ENCODE data around the gene GCNA. TPM values are rescaled to one million over a fixed set of nuclear protein-coding genes. Genes with fewer than 3 reads are reported as not detected.

GCNA gene
- total and polyA plus RNA-seq, 2 experiments from 2014 or later, result 0.38 to 5.2 TPM

DNA sequence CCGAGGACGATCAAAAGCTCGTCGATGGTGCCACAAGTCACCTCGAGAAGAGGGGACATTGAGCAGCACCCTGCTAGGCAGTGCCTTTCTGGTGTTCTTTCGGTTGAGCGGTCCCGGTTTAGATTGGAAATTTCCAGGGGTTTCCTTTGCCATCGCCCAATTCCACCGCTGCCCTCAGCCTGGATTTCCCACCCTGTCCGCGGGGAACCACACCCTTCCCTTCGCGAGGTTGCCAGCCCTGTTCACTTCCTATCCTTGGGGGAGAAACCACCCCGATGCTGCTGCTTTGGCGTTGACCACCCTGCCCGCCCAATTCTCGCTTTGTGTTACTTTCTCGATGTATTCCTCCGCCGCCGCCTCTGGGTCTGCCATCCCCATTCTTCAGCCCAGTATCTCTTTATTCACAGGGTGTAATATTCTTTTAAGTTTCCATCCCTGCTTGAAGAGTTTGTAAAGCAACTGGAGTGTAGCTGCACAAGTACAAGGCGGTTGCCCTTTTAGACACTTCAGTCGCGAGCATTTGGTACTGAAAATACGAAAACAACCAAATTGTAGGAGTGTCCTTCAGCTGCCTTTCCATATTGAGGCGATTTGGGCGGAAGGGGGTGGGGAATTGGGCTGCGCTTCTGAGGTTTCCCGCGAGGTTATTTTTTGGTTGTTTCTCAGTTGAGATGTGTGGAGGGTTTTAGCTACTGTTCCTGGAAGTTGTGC lies 44.2 kb upstream of the GCNA start:
- Histone ChIP-seq H3K9me3 (ENCODE audit: low read depth) (no peaks in the 10 kb centered on the region), H3K36me3 (peaks cover 3% of the 10 kb centered on the region), H3K27me3 (no peaks in the 10 kb centered on the region), H3K4me1 (ENCODE audit: low read depth) (peaks cover 4% of the 10 kb centered on the region), H3K4me3 (peak overlapping the region; percentile 65), H3K27ac (peak overlapping the region; percentile 56)
- TF ChIP-seq, protein P1, sequence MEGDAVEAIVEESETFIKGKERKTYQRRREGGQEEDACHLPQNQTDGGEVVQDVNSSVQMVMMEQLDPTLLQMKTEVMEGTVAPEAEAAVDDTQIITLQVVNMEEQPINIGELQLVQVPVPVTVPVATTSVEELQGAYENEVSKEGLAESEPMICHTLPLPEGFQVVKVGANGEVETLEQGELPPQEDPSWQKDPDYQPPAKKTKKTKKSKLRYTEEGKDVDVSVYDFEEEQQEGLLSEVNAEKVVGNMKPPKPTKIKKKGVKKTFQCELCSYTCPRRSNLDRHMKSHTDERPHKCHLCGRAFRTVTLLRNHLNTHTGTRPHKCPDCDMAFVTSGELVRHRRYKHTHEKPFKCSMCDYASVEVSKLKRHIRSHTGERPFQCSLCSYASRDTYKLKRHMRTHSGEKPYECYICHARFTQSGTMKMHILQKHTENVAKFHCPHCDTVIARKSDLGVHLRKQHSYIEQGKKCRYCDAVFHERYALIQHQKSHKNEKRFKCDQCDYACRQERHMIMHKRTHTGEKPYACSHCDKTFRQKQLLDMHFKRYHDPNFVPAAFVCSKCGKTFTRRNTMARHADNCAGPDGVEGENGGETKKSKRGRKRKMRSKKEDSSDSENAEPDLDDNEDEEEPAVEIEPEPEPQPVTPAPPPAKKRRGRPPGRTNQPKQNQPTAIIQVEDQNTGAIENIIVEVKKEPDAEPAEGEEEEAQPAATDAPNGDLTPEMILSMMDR (IDR thresholded peaks at IDR 0.05; ENCODE audit: low read depth, low read length), result no peak
- peak; percentile 59 to 63 for DNase-seq (ENCODE audit: low read depth in 1 of 2, low spot score in 1 of 2)

DNA sequence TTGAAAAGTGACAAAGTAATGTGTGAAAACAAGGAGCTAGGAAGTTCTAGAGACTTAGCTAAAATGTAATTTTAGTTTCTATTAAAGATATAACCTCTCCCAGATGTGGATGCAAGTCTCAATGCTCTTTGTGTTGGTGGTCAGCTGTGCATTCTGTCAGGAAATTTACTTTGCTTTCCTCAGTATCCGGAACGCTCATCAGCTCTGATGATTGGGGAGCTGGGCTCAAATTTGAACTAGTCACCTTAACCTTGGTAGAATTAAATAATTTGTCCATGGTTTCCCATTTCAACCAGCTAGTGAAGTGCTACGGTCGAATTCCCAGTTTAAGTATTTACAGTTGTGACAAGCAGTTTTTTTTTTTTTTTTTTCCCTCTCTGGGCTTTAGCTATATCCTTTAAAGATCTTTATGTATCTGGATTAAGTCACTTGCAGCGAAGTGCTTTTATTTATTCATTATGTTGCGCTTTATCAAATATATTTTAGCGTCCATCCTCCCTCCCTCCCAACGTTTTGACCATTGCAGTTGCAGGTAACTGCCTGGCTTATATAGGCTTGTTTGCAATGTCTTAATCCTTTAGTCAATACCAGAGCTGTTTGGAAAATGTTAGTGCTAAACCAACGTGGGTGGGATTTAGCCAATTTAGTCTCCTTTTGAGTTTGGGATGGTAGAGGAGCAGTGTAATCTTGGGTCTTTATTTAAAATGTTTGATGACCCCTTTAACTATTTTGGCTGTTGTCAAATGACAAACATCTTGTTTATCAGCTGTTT lies 43.3 kb upstream of the GCNA start:
- DNase-seq (ENCODE audit: low read depth in 1 of 2, low spot score in 1 of 2), result peak in 1 of 2 donors; percentile 7
- Histone ChIP-seq H3K27ac (no peak overlapping the region), H3K4me3 (peak overlapping the region; percentile 65), H3K36me3 (peaks cover 3% of the 10 kb centered on the region), H3K4me1 (ENCODE audit: low read depth) (peaks cover 4% of the 10 kb centered on the region), H3K27me3 (no peaks in the 10 kb centered on the region), H3K9me3 (ENCODE audit: low read depth) (no peaks in the 10 kb centered on the region)
- TF ChIP-seq, protein P1 (IDR thresholded peaks at IDR 0.05; ENCODE audit: low read depth, low read length), result no peak

DNA sequence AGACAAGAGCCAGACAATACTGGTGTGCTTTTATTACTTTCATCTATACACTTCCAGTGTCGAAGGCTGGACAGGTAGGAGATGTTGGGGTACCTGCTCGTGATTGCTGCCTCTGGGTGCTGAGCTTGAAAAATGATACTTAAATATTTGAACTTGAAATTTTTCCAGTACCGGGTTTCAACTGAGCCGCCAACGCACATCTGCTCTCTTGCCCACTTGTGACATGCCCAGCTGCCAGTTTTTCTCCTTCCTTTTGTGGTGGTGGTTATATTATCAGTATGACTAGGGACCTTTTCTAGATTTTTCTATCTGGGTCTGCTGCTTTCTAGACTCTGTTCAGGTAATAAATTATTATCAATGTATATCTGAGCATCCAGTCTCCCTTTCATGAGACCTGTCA lies 42.0 kb upstream of the GCNA start:
- Histone ChIP-seq H3K36me3 (peaks cover 3% of the 10 kb centered on the region), H3K27me3 (no peaks in the 10 kb centered on the region), H3K4me1 (ENCODE audit: low read depth) (peaks cover 4% of the 10 kb centered on the region), H3K27ac (no peak overlapping the region), H3K9me3 (ENCODE audit: low read depth) (no peaks in the 10 kb centered on the region), H3K4me3 (no peak overlapping the region)
- TF ChIP-seq, protein P1 (IDR thresholded peaks at IDR 0.05; ENCODE audit: low read depth, low read length), result no peak
- no peak for DNase-seq (ENCODE audit: low read depth in 1 of 2, low spot score in 1 of 2)

DNA sequence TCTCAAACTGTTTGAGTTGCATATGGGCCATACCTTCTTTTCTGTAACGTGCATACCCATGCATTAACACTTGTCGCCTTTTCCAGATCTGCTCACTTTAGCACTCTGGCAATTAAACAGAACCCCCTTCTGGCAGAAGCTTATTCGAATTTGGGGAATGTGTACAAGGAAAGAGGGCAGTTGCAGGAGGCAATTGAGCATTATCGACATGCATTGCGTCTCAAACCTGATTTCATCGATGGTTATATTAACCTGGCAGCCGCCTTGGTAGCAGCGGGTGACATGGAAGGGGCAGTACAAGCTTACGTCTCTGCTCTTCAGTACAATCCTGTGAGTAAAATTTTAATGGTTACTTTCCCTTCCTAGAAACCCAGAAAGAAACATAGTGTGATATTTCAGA lies 40.5 kb upstream of the GCNA start:
- Histone ChIP-seq H3K4me1 (ENCODE audit: low read depth) (no peaks in the 10 kb centered on the region), H3K36me3 (peaks cover 3% of the 10 kb centered on the region), H3K4me3 (no peak overlapping the region), H3K9me3 (ENCODE audit: low read depth) (no peaks in the 10 kb centered on the region), H3K27ac (no peak overlapping the region), H3K27me3 (no peaks in the 10 kb centered on the region)
- DNase-seq (ENCODE audit: low read depth in 1 of 2, low spot score in 1 of 2), result no peak
- TF ChIP-seq, protein P1 (IDR thresholded peaks at IDR 0.05; ENCODE audit: low read depth, low read length), result no peak

DNA sequence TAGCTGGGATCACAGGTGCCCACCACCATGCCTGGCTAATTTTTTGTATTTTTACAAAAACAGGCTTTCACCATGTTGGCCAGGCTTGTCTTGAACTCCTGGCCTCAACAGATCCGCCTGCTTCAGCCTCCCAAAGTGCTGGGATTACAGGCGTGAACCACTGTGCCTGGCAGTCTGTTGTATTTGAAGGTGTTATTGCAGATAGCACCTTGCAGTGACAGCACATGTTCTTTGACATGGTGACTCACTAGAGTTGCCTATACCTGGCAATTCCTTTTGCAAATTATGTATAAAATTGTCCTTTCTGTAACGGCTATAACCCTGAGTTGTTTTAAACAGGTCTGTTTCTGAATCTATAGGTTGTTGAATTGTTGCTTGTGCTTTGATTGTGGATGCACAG lies 37.4 kb upstream of the GCNA start:
- DNase-seq (ENCODE audit: low read depth in 1 of 2, low spot score in 1 of 2), result no peak
- H3K4me1 ChIP-seq (ENCODE audit: low read depth), result no peaks in the 10 kb centered on the region
- H3K4me3 ChIP-seq, result no peak overlapping the region
- H3K27ac ChIP-seq, result peak overlapping the region; percentile 21
- TF ChIP-seq, protein P1 (IDR thresholded peaks at IDR 0.05; ENCODE audit: low read depth, low read length), result no peak
- no peaks in the 10 kb centered on the region for H3K27me3 ChIP-seq
- H3K36me3 ChIP-seq, result peaks cover 3% of the 10 kb centered on the region
- no peaks in the 10 kb centered on the region for H3K9me3 ChIP-seq (ENCODE audit: low read depth)
